GM12878 (cell line): ENCODE measurements around the gene KCNMB2. TPM values are rescaled to one million over a fixed set of nuclear protein-coding genes. Genes with fewer than 3 reads are reported as not detected.

ENCODE experiments used
- ATAC-seq: fragments of 200-7000 bp; cut with Tn5 transposase; 3 replicates; pipeline ENCODE4 v1.9.1; 2020; ENCODE audit warnings: mild to moderate bottlenecking, moderate library complexity
- BruUV-seq: library from RNA; stranded (reverse); fragments of 400-500 nt; replicated peaks from 2 replicates; lab custom pipeline; 2021; lab: Mats Ljungman, UMichigan
- CTCF ChIA-PET: fragments of 300-600 bp; sonication (Branson Sonifier 250); formaldehyde crosslinking; extraction: SDS; loops from one replicate; lab custom pipeline; 2021; ENCODE audit warnings: inconsistent platforms; lab: Yijun Ruan, JAX
- POLR2A ChIA-PET: fragments of 350-600 bp; formaldehyde crosslinking; extraction: SDS; loops from one replicate; lab custom pipeline; 2021; ENCODE audit warnings: inconsistent platforms; lab: Charles Lee
- RAD21 ChIA-PET: fragments of 300-600 bp; sonication (Branson Sonifier 250); formaldehyde crosslinking; loops from one replicate; lab custom pipeline; 2023; ENCODE audit warnings: antibody characterized with exemption; ENCODE audit not compliant: unreplicated experiment; lab: Charles Lee
- SMC1A ChIA-PET: fragments of 300-600 bp; sonication (Branson Sonifier 250); formaldehyde crosslinking; loops from one replicate; lab custom pipeline; 2023; ENCODE audit not compliant: unreplicated experiment, uncharacterized antibody; lab: Charles Lee
- DNase-seq: peaks from one replicate; pipeline ENCODE4 v3.0.0-alpha.2; 2011; ENCODE audit warnings: low read depth, low spot score
- FAIRE-seq: peaks from 3 replicates; lab custom pipeline; 2011; peaks lifted over from hg19 to GRCh38; lab: Jason Lieb, UNC
- H2AFZ ChIP-seq: 2 replicates; pipeline ENCODE4 v1.6.0; 2011; ENCODE audit warnings: low read depth, low read length, control low read depth; ENCODE audit not compliant: control insufficient read depth
- H3K27ac ChIP-seq: 2 replicates; pipeline ENCODE4 v1.5.1; 2011; ENCODE audit warnings: control low read depth; ENCODE audit not compliant: control insufficient read depth, insufficient read depth
- H3K27me3 ChIP-seq, 2 experiments: replicated peaks in 1 of 2; 2 replicates each; pipeline versions ENCODE4 v1.6.0 to v1.6.1; 2011; ENCODE audit warnings: low read length in 1 of 2; ENCODE audit not compliant: control insufficient read depth in 2 of 2, insufficient read depth in 2 of 2
- H3K36me3 ChIP-seq, 2 experiments: 2 replicates each; pipeline ENCODE4 v1.5.1; 2011; ENCODE audit warnings: low read length in 1 of 2; ENCODE audit not compliant: control insufficient read depth in 2 of 2, insufficient read depth in 2 of 2
- H3K4me1 ChIP-seq: 2 replicates; pipeline ENCODE4 v1.6.1; 2011; ENCODE audit warnings: mild to moderate bottlenecking, low read length, moderate library complexity, mixed read lengths; ENCODE audit not compliant: control insufficient read depth, insufficient read depth
- H3K4me2 ChIP-seq: 2 replicates; pipeline ENCODE4 v1.6.0; 2011; ENCODE audit warnings: control low read depth; ENCODE audit not compliant: control insufficient read depth, insufficient read depth
- H3K4me3 ChIP-seq: fragments of 200-600 bp; sonication (generic); 2 replicates; pipeline ENCODE4 v1.5.1; 2016
- H3K79me2 ChIP-seq: 2 replicates; pipeline ENCODE4 v1.6.0; 2011; ENCODE audit warnings: low read length; ENCODE audit not compliant: control insufficient read depth, insufficient read depth
- H3K9ac ChIP-seq: 2 replicates; pipeline ENCODE4 v1.8.0; 2011; ENCODE audit warnings: low read length, control low read depth, mixed read lengths; ENCODE audit not compliant: control insufficient read depth, insufficient read depth
- H3K9me3 ChIP-seq: replicated peaks from 3 replicates; pipeline ENCODE4 v1.5.1; 2011; ENCODE audit warnings: mild to moderate bottlenecking, low read length; ENCODE audit not compliant: control insufficient read depth, insufficient read depth
- H4K20me1 ChIP-seq: 2 replicates; pipeline ENCODE4 v1.6.0; 2011; ENCODE audit not compliant: control insufficient read depth, insufficient read depth
- WGBS: methylation state at CpG from one replicate; pipeline ENCODE4 v1.1.6; 2016; ENCODE audit warnings: low lambda C conversion rate; ENCODE audit not compliant: insufficient replicate concordance, insufficient coverage; ENCODE audit errors: missing lambda C conversion rate; 5-methylcytosine and 5-hydroxymethylcytosine counted together
- in situ Hi-C: fragments of 300-500 bp; cut with MboI; formaldehyde crosslinking; loops from 9 replicates; pipeline ENCODE4 v1.14.3; 2018; ENCODE audit warnings: mixed read lengths
- intact Hi-C: fragments of 100-400 bp; cut with micrococcal nuclease; formaldehyde crosslinking; loops from one replicate; pipeline ENCODE4 v1.14.2; 2022; ENCODE audit not compliant: unreplicated experiment
- polyA plus RNA-seq, 11 experiments: library from polyadenylated mRNA; depleted of rRNA in 4 of 11; unstranded in 6 of 11; stranded (reverse) in 5 of 11; fragments of >200 nt; fragmentation: Nextera tagmentation in 4 of 11; fragmentation: Illumina TruSeq in 1 of 11; extraction: Ambion mirVana in 4 of 11; extraction: Trizol in 1 of 11; gene quantifications; 1 replicate in 1 of 11; 2 replicates in 10 of 11; pipeline versions ENCODE4 v1.2.1 to v1.2.3, GENCODE V29; 2011 to 2016; ENCODE audit warnings: inconsistent platforms in 2 of 11, missing spikeins in 2 of 11, low read depth in 1 of 11
- total RNA-seq, 4 experiments: library from RNA; depleted of rRNA in 3 of 4; stranded (reverse); fragments of >200 nt in 3 of 4; fragmentation: Illumina TruSeq in 1 of 4; extraction: Trizol in 1 of 4; gene quantifications; 2 replicates each; pipeline versions ENCODE4 v1.2.1 to v1.2.3, GENCODE V29; 2013 to 2021
- TF ChIP-seq, protein P1 (sequence below): fragments of 450-650 bp; IDR thresholded peaks from 2 replicates; pipeline ENCODE4 v1.6.1; 2016; ENCODE audit warnings: mild to moderate bottlenecking, moderate library complexity, borderline replicate concordance
- TF ChIP-seq, protein P2 (sequence below): fragments of 450-650 bp; IDR thresholded peaks from 2 replicates; pipeline ENCODE4 v1.6.1; 2017; ENCODE audit warnings: mild to moderate bottlenecking, moderate library complexity

Gene KCNMB2
- total and polyA plus RNA-seq, 10 of the 15 experiments (the other 5 are each of a cell fraction or from before 2014, with no cell fraction given): 0.22 to 18.8 (median 11.0) TPM

DNA sequence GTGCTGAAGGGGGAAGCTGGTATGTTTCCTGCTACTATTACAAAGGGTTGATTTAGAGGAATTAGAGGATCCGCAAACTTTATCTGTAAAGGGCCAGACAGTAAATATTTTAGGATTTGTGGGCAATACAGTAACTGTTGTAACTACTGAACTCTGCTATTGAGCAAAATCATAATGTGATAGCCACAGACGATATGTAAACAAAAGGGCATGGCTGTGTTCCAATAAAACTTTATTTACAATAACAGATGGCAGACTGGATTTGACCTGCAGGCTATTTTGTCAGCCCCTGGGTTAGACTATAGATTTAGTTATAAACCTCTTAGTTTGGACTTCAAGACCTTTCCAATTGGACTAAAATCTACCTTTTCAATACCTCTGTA is 27.8 kb upstream of the KCNMB2 start:
- no peaks in the 10 kb centered on the region for H3K79me2 ChIP-seq
- DNase-seq (no peak), FAIRE-seq (no peak), ATAC-seq (no peak)
- no peak overlapping the region for H3K9ac ChIP-seq
- no peaks in the 10 kb centered on the region for H3K27me3 ChIP-seq
- H2AFZ ChIP-seq: no peak overlapping the region; the same call in 1 of the 2 replicates
- WGBS: 41% methylated on average over 2 of the region's 2 CpGs
- RAD21 ChIA-PET: no interaction called here
- H3K4me1 ChIP-seq: peaks cover 7% of the 10 kb centered on the region
- H3K36me3 ChIP-seq: no peaks in the 10 kb centered on the region
- H3K4me2 ChIP-seq: no peak overlapping the region
- POLR2A ChIA-PET: no interaction called here
- BruUV-seq: no TSS peak
- H3K9me3 ChIP-seq: no peaks in the 10 kb centered on the region; the same call in 1 of the 3 replicates
- CTCF ChIA-PET: interaction anchor here (1.4 kb wide), 1 partner anchor 15 kb away, joined by 3 read pairs; no protein-coding TSS in a partner anchor
- H4K20me1 ChIP-seq: no peaks in the 10 kb centered on the region
- TF ChIP-seq, protein P1, sequence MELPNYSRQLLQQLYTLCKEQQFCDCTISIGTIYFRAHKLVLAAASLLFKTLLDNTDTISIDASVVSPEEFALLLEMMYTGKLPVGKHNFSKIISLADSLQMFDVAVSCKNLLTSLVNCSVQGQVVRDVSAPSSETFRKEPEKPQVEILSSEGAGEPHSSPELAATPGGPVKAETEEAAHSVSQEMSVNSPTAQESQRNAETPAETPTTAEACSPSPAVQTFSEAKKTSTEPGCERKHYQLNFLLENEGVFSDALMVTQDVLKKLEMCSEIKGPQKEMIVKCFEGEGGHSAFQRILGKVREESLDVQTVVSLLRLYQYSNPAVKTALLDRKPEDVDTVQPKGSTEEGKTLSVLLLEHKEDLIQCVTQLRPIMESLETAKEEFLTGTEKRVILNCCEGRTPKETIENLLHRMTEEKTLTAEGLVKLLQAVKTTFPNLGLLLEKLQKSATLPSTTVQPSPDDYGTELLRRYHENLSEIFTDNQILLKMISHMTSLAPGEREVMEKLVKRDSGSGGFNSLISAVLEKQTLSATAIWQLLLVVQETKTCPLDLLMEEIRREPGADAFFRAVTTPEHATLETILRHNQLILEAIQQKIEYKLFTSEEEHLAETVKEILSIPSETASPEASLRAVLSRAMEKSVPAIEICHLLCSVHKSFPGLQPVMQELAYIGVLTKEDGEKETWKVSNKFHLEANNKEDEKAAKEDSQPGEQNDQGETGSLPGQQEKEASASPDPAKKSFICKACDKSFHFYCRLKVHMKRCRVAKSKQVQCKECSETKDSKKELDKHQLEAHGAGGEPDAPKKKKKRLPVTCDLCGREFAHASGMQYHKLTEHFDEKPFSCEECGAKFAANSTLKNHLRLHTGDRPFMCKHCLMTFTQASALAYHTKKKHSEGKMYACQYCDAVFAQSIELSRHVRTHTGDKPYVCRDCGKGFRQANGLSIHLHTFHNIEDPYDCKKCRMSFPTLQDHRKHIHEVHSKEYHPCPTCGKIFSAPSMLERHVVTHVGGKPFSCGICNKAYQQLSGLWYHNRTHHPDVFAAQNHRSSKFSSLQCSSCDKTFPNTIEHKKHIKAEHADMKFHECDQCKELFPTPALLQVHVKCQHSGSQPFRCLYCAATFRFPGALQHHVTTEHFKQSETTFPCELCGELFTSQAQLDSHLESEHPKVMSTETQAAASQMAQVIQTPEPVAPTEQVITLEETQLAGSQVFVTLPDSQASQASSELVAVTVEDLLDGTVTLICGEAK: peak; percentile 80
- TF ChIP-seq, protein P2, sequence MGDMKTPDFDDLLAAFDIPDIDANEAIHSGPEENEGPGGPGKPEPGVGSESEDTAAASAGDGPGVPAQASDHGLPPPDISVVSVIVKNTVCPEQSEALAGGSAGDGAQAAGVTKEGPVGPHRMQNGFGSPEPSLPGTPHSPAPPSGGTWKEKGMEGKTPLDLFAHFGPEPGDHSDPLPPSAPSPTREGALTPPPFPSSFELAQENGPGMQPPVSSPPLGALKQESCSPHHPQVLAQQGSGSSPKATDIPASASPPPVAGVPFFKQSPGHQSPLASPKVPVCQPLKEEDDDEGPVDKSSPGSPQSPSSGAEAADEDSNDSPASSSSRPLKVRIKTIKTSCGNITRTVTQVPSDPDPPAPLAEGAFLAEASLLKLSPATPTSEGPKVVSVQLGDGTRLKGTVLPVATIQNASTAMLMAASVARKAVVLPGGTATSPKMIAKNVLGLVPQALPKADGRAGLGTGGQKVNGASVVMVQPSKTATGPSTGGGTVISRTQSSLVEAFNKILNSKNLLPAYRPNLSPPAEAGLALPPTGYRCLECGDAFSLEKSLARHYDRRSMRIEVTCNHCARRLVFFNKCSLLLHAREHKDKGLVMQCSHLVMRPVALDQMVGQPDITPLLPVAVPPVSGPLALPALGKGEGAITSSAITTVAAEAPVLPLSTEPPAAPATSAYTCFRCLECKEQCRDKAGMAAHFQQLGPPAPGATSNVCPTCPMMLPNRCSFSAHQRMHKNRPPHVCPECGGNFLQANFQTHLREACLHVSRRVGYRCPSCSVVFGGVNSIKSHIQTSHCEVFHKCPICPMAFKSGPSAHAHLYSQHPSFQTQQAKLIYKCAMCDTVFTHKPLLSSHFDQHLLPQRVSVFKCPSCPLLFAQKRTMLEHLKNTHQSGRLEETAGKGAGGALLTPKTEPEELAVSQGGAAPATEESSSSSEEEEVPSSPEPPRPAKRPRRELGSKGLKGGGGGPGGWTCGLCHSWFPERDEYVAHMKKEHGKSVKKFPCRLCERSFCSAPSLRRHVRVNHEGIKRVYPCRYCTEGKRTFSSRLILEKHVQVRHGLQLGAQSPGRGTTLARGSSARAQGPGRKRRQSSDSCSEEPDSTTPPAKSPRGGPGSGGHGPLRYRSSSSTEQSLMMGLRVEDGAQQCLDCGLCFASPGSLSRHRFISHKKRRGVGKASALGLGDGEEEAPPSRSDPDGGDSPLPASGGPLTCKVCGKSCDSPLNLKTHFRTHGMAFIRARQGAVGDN: no peak
- intact Hi-C loops: no loop called here
- in situ Hi-C loops: loop anchor here (25.0 kb wide), 1 partner anchor 1454 kb away; no protein-coding TSS in a partner anchor
- no peak overlapping the region for H3K27ac ChIP-seq
- H3K4me3 ChIP-seq: no peak overlapping the region
- SMC1A ChIA-PET: interaction anchor here (0.8 to 2.4 kb wide), 4 partner anchors 8 to 26 kb away, joined by 4 to 11 read pairs (median 9); no protein-coding TSS in a partner anchor
